Fibroblast of pulmonary artery (primary cell): ENCODE measurements around the gene CD55.

Source experiments
- DNase-seq: peaks from one replicate; pipeline ENCODE4 v3.0.0-alpha.2; 2010; ENCODE audit warnings: low read depth
- H3K4me3 ChIP-seq: replicated peaks from 2 replicates; pipeline ENCODE4 v1.5.1; 2011; ENCODE audit warnings: low read depth, mild to moderate bottlenecking, control low read depth, low read length, moderate library complexity
- CTCF ChIP-seq: IDR thresholded peaks from 2 replicates; pipeline ENCODE4 v1.5.1; 2011; ENCODE audit warnings: mild to moderate bottlenecking, control low read depth, low read length, inconsistent platforms; ENCODE audit errors: missing control alignments

The CD55 gene

GRCh38 chr1:207321079-207321789, at the start of gene CD55:
TSS of gene CD55 (plus strand) at chr1:207321678. CDS start at chr1:207321766, 88 bp downstream.
- peak; percentile 15 for TF ChIP-seq CTCF
- peak within 1 kb of the TSS; percentile 87 for H3K4me3 ChIP-seq
- DNase-seq = peak; percentile 97

GRCh38 chr1:207274882-207275281, 46.6 kb upstream of the CD55 start:
- DNase-seq = no peak
- H3K4me3 ChIP-seq = no peak overlapping the region
- no peak for TF ChIP-seq CTCF

GRCh38 chr1:207276465-207276864, 45.0 kb upstream of the CD55 start:
- no peak overlapping the region for H3K4me3 ChIP-seq
- TF ChIP-seq CTCF = no peak

GRCh38 chr1:207277241-207277640, 44.2 kb upstream of the CD55 start:
- no peak for DNase-seq
- H3K4me3 ChIP-seq = no peak overlapping the region
- no peak for TF ChIP-seq CTCF

More at GRCh38 chr1:207276465-207276864, 45.0 kb upstream of the CD55 start:
- no peak for DNase-seq

GRCh38 chr1:207279652-207280051, 41.8 kb upstream of the CD55 start:
- no peak for DNase-seq
- no peak for TF ChIP-seq CTCF
- H3K4me3 ChIP-seq = no peak overlapping the region

- no peak for DNase-seq
- TF ChIP-seq CTCF = no peak
- no peak overlapping the region for H3K4me3 ChIP-seq
These were observed 40.8 kb upstream of the CD55 start for GRCh38 chr1:207280706-207281105.

- peak; percentile 50 for DNase-seq
- no peak overlapping the region for H3K4me3 ChIP-seq
- no peak for TF ChIP-seq CTCF
These were observed 39.4 kb upstream of the CD55 start for GRCh38 chr1:207282058-207282457.
